ENCODE results near the gene HSPA14. TPM values are rescaled to one million over a fixed set of nuclear protein-coding genes. Genes with fewer than 3 reads are reported as not detected.

The HSPA14 gene
- total and polyA plus RNA-seq, 10 of the 15 experiments (the other 5 are each of a cell fraction or from before 2014, with no cell fraction given), result 26.6 to 56.1 (median 34.3) TPM

DNA sequence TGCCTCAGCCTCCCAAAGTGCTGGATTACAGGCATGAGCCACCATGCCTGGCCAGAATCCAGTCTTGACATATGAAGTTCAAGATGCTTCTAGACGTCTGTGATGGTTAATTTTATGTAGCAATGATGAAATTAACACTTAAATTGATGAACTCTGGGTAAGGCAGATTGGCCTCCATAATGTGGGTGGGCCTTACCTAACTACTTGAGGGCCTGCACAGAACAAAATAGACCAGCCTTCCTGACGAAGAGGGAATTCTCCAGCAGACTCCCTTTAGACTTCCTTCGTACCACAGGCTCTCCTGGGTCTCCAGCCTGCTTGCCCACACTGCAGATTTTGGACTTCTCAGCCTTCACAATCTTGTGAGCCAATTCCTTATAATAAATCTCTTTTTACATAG is 5.0 kb upstream of the HSPA14 start:
- H3K9me3 ChIP-seq (replicated peaks; ENCODE audit: control insufficient read depth, insufficient read depth, low read length), result no peaks in the 10 kb centered on the region
- H3K27me3 ChIP-seq (replicated peaks in 1 of 2; ENCODE audit: control insufficient read depth in 2 of 2, insufficient read depth in 2 of 2, low read length in 1 of 2), result no peaks in the 10 kb centered on the region
- no peaks in the 10 kb centered on the region for H4K20me1 ChIP-seq (ENCODE audit: control insufficient read depth, insufficient read depth)
- no peak overlapping the region for H3K4me2 ChIP-seq (ENCODE audit: control insufficient read depth, insufficient read depth)
- RAD21 ChIA-PET (ENCODE audit: unreplicated experiment), result no interaction called here
- H3K27ac ChIP-seq (ENCODE audit: control insufficient read depth, insufficient read depth), result no peak overlapping the region
- intact Hi-C loops (cut with micrococcal nuclease; ENCODE audit: unreplicated experiment), result no loop called here
- no peak overlapping the region for H3K9ac ChIP-seq (ENCODE audit: control insufficient read depth, insufficient read depth, low read length)
- POLR2A ChIA-PET, result interaction anchor here (0.9 kb wide), 1 partner anchor 21 kb away, joined by 3 read pairs; no protein-coding TSS in a partner anchor
- in situ Hi-C loops (cut with MboI), result no loop called here
- WGBS (ENCODE audit: insufficient coverage, insufficient replicate concordance, low lambda C conversion rate, missing lambda C conversion rate), result 25% methylated on average over 3 of the region's 3 CpGs
- H2AFZ ChIP-seq (ENCODE audit: control insufficient read depth, low read depth, low read length), result no peak overlapping the region
- SMC1A ChIA-PET (ENCODE audit: uncharacterized antibody, unreplicated experiment), result no interaction called here
- no peak overlapping the region for H3K4me3 ChIP-seq
- H3K36me3 ChIP-seq (ENCODE audit: control insufficient read depth in 2 of 2, insufficient read depth in 2 of 2, low read length in 1 of 2), result no peaks in the 10 kb centered on the region
- no peak for ATAC-seq
- no TSS peak for BruUV-seq (replicated peaks)
- H3K4me1 ChIP-seq (ENCODE audit: control insufficient read depth, insufficient read depth, low read length), result peaks cover 7% of the 10 kb centered on the region; the same call in 1 of the 2 replicates
- TF ChIP-seq, protein P1, sequence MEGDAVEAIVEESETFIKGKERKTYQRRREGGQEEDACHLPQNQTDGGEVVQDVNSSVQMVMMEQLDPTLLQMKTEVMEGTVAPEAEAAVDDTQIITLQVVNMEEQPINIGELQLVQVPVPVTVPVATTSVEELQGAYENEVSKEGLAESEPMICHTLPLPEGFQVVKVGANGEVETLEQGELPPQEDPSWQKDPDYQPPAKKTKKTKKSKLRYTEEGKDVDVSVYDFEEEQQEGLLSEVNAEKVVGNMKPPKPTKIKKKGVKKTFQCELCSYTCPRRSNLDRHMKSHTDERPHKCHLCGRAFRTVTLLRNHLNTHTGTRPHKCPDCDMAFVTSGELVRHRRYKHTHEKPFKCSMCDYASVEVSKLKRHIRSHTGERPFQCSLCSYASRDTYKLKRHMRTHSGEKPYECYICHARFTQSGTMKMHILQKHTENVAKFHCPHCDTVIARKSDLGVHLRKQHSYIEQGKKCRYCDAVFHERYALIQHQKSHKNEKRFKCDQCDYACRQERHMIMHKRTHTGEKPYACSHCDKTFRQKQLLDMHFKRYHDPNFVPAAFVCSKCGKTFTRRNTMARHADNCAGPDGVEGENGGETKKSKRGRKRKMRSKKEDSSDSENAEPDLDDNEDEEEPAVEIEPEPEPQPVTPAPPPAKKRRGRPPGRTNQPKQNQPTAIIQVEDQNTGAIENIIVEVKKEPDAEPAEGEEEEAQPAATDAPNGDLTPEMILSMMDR (IDR thresholded peaks at IDR 0.05 in 2 of 3, conservative IDR thresholded peaks at IDR 0.05 in 1 of 3; ENCODE audit: control insufficient read depth in 2 of 3, extremely low read depth in 1 of 3, insufficient read depth in 1 of 3, low read depth in 3 of 3, low read length in 3 of 3), result no peak
- TF ChIP-seq NFXL1 (IDR thresholded peaks at IDR 0.05; ENCODE audit: borderline replicate concordance) (no peak), BHLHE40 (IDR thresholded peaks at IDR 0.05; ENCODE audit: borderline replicate concordance in 1 of 2, low read depth in 2 of 2, low read length in 1 of 2) (no peak), BRCA1 (IDR thresholded peaks at IDR 0.05; ENCODE audit: low read depth, low read length) (no peak), STAT1 (conservative IDR thresholded peaks at IDR 0.05) (no peak), MXI1 (IDR thresholded peaks at IDR 0.05; ENCODE audit: low read depth, low read length) (no peak), MEF2B (IDR thresholded peaks at IDR 0.05; ENCODE audit: partially characterized antibody, poor library complexity, severe bottlenecking) (no peak), MYC (IDR thresholded peaks at IDR 0.05; ENCODE audit: insufficient read depth, insufficient read length, insufficient replicate concordance, low read length, severe bottlenecking) (no peak), MTA2 (IDR thresholded peaks at IDR 0.05; ENCODE audit: low read depth) (no peak), CHD1 (IDR thresholded peaks at IDR 0.05; ENCODE audit: low read depth, low read length) (no peak)
- TF ChIP-seq, protein P2, sequence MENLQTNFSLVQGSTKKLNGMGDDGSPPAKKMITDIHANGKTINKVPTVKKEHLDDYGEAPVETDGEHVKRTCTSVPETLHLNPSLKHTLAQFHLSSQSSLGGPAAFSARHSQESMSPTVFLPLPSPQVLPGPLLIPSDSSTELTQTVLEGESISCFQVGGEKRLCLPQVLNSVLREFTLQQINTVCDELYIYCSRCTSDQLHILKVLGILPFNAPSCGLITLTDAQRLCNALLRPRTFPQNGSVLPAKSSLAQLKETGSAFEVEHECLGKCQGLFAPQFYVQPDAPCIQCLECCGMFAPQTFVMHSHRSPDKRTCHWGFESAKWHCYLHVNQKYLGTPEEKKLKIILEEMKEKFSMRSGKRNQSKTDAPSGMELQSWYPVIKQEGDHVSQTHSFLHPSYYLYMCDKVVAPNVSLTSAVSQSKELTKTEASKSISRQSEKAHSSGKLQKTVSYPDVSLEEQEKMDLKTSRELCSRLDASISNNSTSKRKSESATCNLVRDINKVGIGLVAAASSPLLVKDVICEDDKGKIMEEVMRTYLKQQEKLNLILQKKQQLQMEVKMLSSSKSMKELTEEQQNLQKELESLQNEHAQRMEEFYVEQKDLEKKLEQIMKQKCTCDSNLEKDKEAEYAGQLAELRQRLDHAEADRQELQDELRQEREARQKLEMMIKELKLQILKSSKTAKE (IDR thresholded peaks at IDR 0.05; ENCODE audit: low read depth, poor library complexity, severe bottlenecking), result no peak
- TF ChIP-seq, protein P3, sequence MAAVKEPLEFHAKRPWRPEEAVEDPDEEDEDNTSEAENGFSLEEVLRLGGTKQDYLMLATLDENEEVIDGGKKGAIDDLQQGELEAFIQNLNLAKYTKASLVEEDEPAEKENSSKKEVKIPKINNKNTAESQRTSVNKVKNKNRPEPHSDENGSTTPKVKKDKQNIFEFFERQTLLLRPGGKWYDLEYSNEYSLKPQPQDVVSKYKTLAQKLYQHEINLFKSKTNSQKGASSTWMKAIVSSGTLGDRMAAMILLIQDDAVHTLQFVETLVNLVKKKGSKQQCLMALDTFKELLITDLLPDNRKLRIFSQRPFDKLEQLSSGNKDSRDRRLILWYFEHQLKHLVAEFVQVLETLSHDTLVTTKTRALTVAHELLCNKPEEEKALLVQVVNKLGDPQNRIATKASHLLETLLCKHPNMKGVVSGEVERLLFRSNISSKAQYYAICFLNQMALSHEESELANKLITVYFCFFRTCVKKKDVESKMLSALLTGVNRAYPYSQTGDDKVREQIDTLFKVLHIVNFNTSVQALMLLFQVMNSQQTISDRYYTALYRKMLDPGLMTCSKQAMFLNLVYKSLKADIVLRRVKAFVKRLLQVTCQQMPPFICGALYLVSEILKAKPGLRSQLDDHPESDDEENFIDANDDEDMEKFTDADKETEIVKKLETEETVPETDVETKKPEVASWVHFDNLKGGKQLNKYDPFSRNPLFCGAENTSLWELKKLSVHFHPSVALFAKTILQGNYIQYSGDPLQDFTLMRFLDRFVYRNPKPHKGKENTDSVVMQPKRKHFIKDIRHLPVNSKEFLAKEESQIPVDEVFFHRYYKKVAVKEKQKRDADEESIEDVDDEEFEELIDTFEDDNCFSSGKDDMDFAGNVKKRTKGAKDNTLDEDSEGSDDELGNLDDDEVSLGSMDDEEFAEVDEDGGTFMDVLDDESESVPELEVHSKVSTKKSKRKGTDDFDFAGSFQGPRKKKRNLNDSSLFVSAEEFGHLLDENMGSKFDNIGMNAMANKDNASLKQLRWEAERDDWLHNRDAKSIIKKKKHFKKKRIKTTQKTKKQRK (IDR thresholded peaks at IDR 0.05; ENCODE audit: low read depth, low read length), result no peak
- CTCF ChIA-PET, result interaction anchor here (0.8 to 1.2 kb wide), 3 partner anchors 11 to 139 kb away, joined by 3 to 5 read pairs (median 3); no protein-coding TSS in a partner anchor
- no peak for FAIRE-seq
- DNase-seq (ENCODE audit: low read depth, low spot score), result no peak
- H3K79me2 ChIP-seq (ENCODE audit: control insufficient read depth, insufficient read depth, low read length), result peaks cover under 1% of the 10 kb centered on the region; the same call in 1 of the 2 replicates

Data from GM12878 (cell line).